HepG2 (cell line): ENCODE data around the gene WNT3.

Source experiments
- ATF7 ChIP-seq, 2 experiments: fragments of 450-650 bp in 1 of 2; sonication (generic) in 1 of 2; formaldehyde crosslinking in 1 of 2; IDR thresholded peaks; 2 replicates each; pipeline versions ENCODE4 v1.4.0 to v1.6.1; 2016 to 2020; ENCODE audit warnings: antibody characterized with exemption in 1 of 2, mild to moderate bottlenecking in 1 of 2, missing genetic modification reagents in 1 of 2
- CEBPB ChIP-seq: IDR thresholded peaks from 2 replicates; pipeline ENCODE4 v1.6.1; 2011; ENCODE audit warnings: low read depth, low read length, improper control_type of control experiment, borderline replicate concordance
- GABPA ChIP-seq, 2 experiments: IDR thresholded peaks; 2 replicates each; pipeline ENCODE4 v1.6.1; 2011 to 2016; ENCODE audit warnings: low read depth in 2 of 2, low read length in 1 of 2, missing biosample characterization in 1 of 2, missing genetic modification characterization in 1 of 2
- KLF13 ChIP-seq: sonication (generic); formaldehyde crosslinking; IDR thresholded peaks from 2 replicates; pipeline ENCODE4 v1.4.0; 2020; ENCODE audit warnings: mild to moderate bottlenecking, missing genetic modification reagents
- MATR3 ChIP-seq: sonication (generic); formaldehyde crosslinking; IDR thresholded peaks from 2 replicates; pipeline ENCODE4 v1.4.0; 2020; ENCODE audit warnings: missing genetic modification reagents
- POLR2AphosphoS5 ChIP-seq: IDR thresholded peaks from 2 replicates; pipeline ENCODE4 v1.6.1; 2012; ENCODE audit warnings: low read depth, low read length
- RBAK ChIP-seq: sonication (generic); formaldehyde crosslinking; IDR thresholded peaks from 2 replicates; pipeline ENCODE4 v1.5.1; 2020; ENCODE audit warnings: mild to moderate bottlenecking, missing genetic modification reagents
- SIN3A ChIP-seq: IDR thresholded peaks from 2 replicates; pipeline ENCODE4 v1.6.1; 2011; ENCODE audit warnings: low read depth, mild to moderate bottlenecking, control low read depth, low read length, borderline replicate concordance
- ZNF879 ChIP-seq: sonication (generic); formaldehyde crosslinking; IDR thresholded peaks from 2 replicates; pipeline ENCODE4 v1.8.1; 2023; ENCODE audit warnings: missing genetic modification reagents
- TF ChIP-seq, protein P1 (sequence below): sonication (generic); formaldehyde crosslinking; IDR thresholded peaks from 2 replicates; pipeline ENCODE4 v1.8.1; 2023; ENCODE audit warnings: missing genetic modification reagents, inconsistent platforms, borderline replicate concordance
- TF ChIP-seq, protein P2 (sequence below), 2 experiments: sonication (generic) in 1 of 2; formaldehyde crosslinking in 1 of 2; IDR thresholded peaks; 2 replicates each; pipeline versions ENCODE4 v1.5.1 to v1.6.1; 2011 to 2020; ENCODE audit warnings: borderline replicate concordance in 1 of 2, low read depth in 1 of 2, low read length in 1 of 2, mild to moderate bottlenecking in 1 of 2, missing genetic modification reagents in 1 of 2, moderate library complexity in 1 of 2
- TF ChIP-seq, protein P3 (sequence below): sonication (generic); formaldehyde crosslinking; IDR thresholded peaks from 2 replicates; pipeline ENCODE4 v1.8.0; 2022; ENCODE audit warnings: missing genetic modification reagents, mild to moderate bottlenecking, inconsistent platforms, borderline replicate concordance

DNA sequence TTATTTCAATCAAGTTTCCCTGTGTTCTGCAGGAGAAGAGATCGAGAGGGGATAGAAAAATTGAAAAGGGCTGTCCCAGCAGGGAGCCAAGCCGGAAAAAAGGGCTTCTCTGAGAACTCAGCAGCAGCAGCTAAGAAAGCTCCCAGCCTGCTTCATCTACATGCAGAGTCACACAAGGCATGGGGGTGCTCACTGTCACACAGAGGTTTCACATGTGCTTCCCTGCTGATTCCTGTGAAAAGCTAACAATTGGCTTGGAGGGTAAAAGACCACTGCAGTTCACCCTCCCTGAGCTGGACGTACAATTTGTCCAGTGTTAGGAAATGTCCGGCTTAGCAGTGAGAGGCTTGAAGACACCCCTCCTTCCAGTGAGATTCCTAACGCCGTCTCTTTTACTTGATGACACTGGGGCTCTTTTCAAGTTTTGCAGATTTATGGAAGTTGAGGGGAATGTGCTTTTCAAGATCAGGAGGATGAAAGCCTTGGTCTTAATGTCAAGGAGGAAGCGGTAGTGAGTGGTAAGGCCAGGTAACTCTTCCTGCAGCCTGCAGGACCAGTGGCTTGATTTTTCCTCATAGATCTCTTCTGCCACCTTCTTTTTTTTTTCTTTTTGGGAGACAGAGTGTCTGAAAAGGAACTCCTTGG, 85.6 kb downstream of the WNT3 start:
- TF ChIP-seq GABPA (IDR thresholded peaks at IDR 0.05; ENCODE audit: low read depth, low read length) = no peak
- no peak for TF ChIP-seq GABPA (CRISPR knock-in tag; IDR thresholded peaks at IDR 0.05; ENCODE audit: low read depth)
- TF ChIP-seq, protein P1, sequence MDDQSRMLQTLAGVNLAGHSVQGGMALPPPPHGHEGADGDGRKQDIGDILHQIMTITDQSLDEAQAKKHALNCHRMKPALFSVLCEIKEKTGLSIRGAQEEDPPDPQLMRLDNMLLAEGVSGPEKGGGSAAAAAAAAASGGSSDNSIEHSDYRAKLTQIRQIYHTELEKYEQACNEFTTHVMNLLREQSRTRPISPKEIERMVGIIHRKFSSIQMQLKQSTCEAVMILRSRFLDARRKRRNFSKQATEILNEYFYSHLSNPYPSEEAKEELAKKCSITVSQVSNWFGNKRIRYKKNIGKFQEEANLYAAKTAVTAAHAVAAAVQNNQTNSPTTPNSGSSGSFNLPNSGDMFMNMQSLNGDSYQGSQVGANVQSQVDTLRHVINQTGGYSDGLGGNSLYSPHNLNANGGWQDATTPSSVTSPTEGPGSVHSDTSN = no peak
- no peak for TF ChIP-seq SIN3A
- no peak for TF ChIP-seq RBAK
- TF ChIP-seq KLF13 (CRISPR knock-in tag) = no peak
- TF ChIP-seq CEBPB = no peak
- no peak for TF ChIP-seq MATR3 (CRISPR knock-in tag)
- no peak for TF ChIP-seq ATF7 (IDR thresholded peaks at IDR 0.05)
- TF ChIP-seq ATF7 (CRISPR knock-in tag; IDR thresholded peaks at IDR 0.05) = no peak
- TF ChIP-seq, protein P2, sequence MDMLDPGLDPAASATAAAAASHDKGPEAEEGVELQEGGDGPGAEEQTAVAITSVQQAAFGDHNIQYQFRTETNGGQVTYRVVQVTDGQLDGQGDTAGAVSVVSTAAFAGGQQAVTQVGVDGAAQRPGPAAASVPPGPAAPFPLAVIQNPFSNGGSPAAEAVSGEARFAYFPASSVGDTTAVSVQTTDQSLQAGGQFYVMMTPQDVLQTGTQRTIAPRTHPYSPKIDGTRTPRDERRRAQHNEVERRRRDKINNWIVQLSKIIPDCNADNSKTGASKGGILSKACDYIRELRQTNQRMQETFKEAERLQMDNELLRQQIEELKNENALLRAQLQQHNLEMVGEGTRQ (IDR thresholded peaks at IDR 0.05; ENCODE audit: low read depth, low read length) = no peak
- TF ChIP-seq, protein P2 (CRISPR knock-in tag; IDR thresholded peaks at IDR 0.05; ENCODE audit: borderline replicate concordance) = no peak
- no peak for TF ChIP-seq POLR2AphosphoS5
- TF ChIP-seq, protein P3, sequence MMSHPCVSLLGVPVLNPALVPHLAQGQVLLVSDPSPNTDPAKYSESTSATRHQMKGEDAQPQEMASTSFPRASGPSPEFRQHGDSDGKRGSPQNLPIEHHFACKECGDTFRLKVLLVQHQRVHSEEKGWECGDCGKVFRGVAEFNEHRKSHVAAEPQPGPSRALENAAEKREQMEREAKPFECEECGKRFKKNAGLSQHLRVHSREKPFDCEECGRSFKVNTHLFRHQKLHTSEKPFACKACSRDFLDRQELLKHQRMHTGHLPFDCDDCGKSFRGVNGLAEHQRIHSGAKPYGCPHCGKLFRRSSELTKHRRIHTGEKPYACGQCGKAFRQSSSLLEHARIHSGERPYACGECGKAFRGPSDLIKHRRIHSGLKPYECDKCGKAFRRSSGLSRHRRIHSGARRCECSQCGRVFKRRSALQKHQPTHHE (CRISPR knock-in tag) = no peak
- TF ChIP-seq ZNF879 = no peak
